Heart right ventricle (tissue), 16 donors: ENCODE data around the gene ALOX12B. TPM values are rescaled to one million over a fixed set of nuclear protein-coding genes. Genes with fewer than 3 reads are reported as not detected.

Source experiments
- ATAC-seq, 8 donors: fragments of 200-7000 bp; cut with Tn5 transposase; one replicate each; pipeline ENCODE4 v1.9.1; 2020; ENCODE audit warnings: mild to moderate bottlenecking in 8 of 8, moderate library complexity in 8 of 8, moderate number of reproducible peaks in 1 of 8
- DNase-seq, 2 donors: peaks; one replicate each; pipeline ENCODE4 v3.0.0-alpha.2; 2020
- H3K27ac ChIP-seq, 10 donors: fragments of 200-600 bp; sonication (generic) in 2 of 10; one replicate each; pipeline versions ENCODE4 v1.5.0 to v1.8.0; 2020 to 2022; ENCODE audit warnings: mild to moderate bottlenecking in 3 of 10
- H3K27me3 ChIP-seq, 7 donors: fragments of 200-600 bp; one replicate each; pipeline ENCODE4 v1.8.0; 2021 to 2022; ENCODE audit warnings: mild to moderate bottlenecking in 2 of 7
- H3K36me3 ChIP-seq, 9 donors: fragments of 200-600 bp; sonication (generic) in 1 of 9; one replicate each; pipeline versions ENCODE4 v1.5.0 to v1.8.0; 2020 to 2022; ENCODE audit warnings: mild to moderate bottlenecking in 2 of 9
- H3K4me1 ChIP-seq, 9 donors: fragments of 200-600 bp; sonication (generic) in 1 of 9; one replicate each; pipeline versions ENCODE4 v1.5.0 to v1.8.0; 2020 to 2022; ENCODE audit warnings: mild to moderate bottlenecking in 4 of 9
- H3K4me3 ChIP-seq, 10 donors: fragments of 200-600 bp; sonication (generic) in 2 of 10; one replicate each; pipeline versions ENCODE4 v1.5.0 to v1.8.0; 2020 to 2022; ENCODE audit warnings: mild to moderate bottlenecking in 7 of 10, moderate library complexity in 2 of 10
- H3K9me3 ChIP-seq, 11 donors: fragments of 200-600 bp in 10 of 11; sonication (generic) in 2 of 11; one replicate each; pipeline versions ENCODE4 v1.5.0 to v1.8.0; 2013 to 2022; ENCODE audit warnings: mild to moderate bottlenecking in 2 of 11, control low read depth in 1 of 11, moderate library complexity in 1 of 11
- WGBS, 2 donors: extraction: QIAGEN DNeasy Blood & Tissue Kit; methylation state at CpG; one replicate each; pipeline ENCODE4 v1.1.7; 2013; ENCODE audit warnings: inconsistent platforms in 1 of 2; 5-methylcytosine and 5-hydroxymethylcytosine counted together
- intact Hi-C, 10 donors: fragments of 100-400 bp; cut with DNase I; formaldehyde crosslinking; loops; one replicate each; pipeline versions ENCODE4 v1.11.1 to v1.14.2; 2022
- polyA plus RNA-seq, 2 donors: library from polyadenylated mRNA; stranded (reverse); fragments of 200-250 nt; gene quantifications; one replicate each; pipeline ENCODE4 v1.2.3, GENCODE V29; 2013
- total RNA-seq, 10 donors: library from RNA; stranded (reverse); fragmentation: NEBNext Ultra II Directional in 3 of 10; extraction: Animal tissue kit (Norgen Biotek cat#: 25700) in 3 of 10; gene quantifications; one replicate each; pipeline versions ENCODE4 v1.2.1 to v1.2.4, GENCODE V29; 2021 to 2023
- TF ChIP-seq, protein P1 (sequence below), 9 donors: fragments of 200-600 bp; sonication (generic) in 2 of 9; IDR thresholded peaks; one replicate each; pipeline versions ENCODE4 v1.5.0 to v1.8.0; 2021 to 2022; ENCODE audit warnings: antibody characterized with exemption in 9 of 9, mild to moderate bottlenecking in 5 of 9, moderate library complexity in 1 of 9
- donor health status: Arrhythmogenic right ventricular cardiomyopathy.
- donor health status: ischemic (EF 13 %, LVEDD 7.1; RV severe dilation, severe dysfunction).
- donor health status: healthy with polysubstance abuse.
- donor health status: DM: no; HTN: yes; CAD: no.
- donor health status: DM: no; HTN: no; CAD: no.
- donor health status: ischemic (EF 25% LVEDD 6.9; RV normal size, moderate dysfunction).
- donor health status: ischemic (EF 25% LVEDD 5.7; RV mildly dilated, moderate dysfunction).
- donor health status: healthy.
- donor health status: DM: yes; HTN: yes; CAD: no.
- donor health status: Ischemic cardiomyopathy.
- donor health status: ischemic (EF 35%, LVEDD 5.7; RV mildly dilated, moderate dysfunction).
- donor health status: nonischemic (EF 11% LVEDD 7.7; RV severe dilation, severe dysfunction).
- donor health status: DM: yes; HTN: yes; CAD: no.
- donor health status: PGD.
- donor health status: ischemic (EF 29% LVEDD 5.4; RV normal size, mild dysfunction).
- donor health status: nonischemic (EF 23%, LVEDD 6.1; RV moderate dilation, normal function).

ALOX12B gene
- total and polyA plus RNA-seq, 12 donors: not detected

DNA sequence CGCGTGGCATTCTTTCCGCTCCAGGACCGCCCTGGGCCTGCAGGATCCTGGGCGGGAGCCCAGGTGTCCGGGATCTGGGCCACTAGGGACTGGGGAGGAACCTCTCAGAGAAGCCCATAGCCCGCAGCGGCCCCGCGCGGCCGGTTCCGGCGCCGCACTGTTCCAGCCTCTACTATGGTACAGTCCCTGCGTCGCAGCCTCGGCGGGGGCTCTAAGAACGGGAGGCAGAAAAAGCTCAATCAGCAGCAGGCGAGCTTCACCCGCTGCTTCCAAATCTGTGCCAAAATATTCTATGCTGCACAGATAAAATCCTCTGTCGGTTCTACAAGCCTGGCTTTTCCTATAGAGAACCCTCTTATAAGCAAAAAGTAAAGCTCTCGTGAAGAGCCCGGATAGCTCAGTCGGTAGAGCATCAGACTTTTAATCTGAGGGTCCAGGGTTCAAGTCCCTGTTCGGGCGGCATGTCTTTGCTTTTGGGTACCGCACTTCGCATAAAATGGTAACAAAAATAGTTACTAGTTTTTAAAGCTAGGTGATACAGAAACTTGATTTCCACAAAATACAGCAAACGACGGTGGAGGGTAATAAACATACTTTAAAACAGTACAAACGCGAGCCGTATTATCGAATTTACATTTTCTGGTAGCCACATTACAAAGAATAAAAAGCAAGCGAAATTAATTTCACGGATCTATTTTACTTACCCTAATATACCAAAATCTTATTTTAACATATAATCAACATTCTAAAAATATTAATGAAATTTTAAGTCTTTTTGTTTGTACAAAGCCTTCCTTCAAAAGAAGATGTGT, 31.5 kb upstream of the ALOX12B start:
- H3K36me3 ChIP-seq: no peaks in the 10 kb centered on the region
- peaks cover 22 to 69% (median 55%) of the 10 kb centered on the region in 9 donors for H3K4me1 ChIP-seq
- peak overlapping the region; percentile 36 to 91 (median 64) for H3K4me3 ChIP-seq
- ATAC-seq (peak; percentile 75 to 89 (median 86)), DNase-seq (peak; percentile 89 to 91)
- WGBS, 2 donors: 1% methylated on average over 38 of the region's 38 CpGs
- no peaks in the 10 kb centered on the region for H3K9me3 ChIP-seq
- H3K27ac ChIP-seq: peak overlapping the region; percentile 33 to 85 (median 71)
- TF ChIP-seq, protein P1, sequence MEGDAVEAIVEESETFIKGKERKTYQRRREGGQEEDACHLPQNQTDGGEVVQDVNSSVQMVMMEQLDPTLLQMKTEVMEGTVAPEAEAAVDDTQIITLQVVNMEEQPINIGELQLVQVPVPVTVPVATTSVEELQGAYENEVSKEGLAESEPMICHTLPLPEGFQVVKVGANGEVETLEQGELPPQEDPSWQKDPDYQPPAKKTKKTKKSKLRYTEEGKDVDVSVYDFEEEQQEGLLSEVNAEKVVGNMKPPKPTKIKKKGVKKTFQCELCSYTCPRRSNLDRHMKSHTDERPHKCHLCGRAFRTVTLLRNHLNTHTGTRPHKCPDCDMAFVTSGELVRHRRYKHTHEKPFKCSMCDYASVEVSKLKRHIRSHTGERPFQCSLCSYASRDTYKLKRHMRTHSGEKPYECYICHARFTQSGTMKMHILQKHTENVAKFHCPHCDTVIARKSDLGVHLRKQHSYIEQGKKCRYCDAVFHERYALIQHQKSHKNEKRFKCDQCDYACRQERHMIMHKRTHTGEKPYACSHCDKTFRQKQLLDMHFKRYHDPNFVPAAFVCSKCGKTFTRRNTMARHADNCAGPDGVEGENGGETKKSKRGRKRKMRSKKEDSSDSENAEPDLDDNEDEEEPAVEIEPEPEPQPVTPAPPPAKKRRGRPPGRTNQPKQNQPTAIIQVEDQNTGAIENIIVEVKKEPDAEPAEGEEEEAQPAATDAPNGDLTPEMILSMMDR (IDR thresholded peaks at IDR 0.05): peak; percentile 74 to 97 (median 89)
- peaks cover 0 to 78% (median 42%) of the 10 kb centered on the region in 7 donors for H3K27me3 ChIP-seq
- intact Hi-C loops: loop anchor here in 6 of 10 donors (1.0 to 5.0 kb wide), 10 partner anchors 24 to 178 kb away; partner anchors contain the start of gene SLC25A35 (in 1 of the 6)

DNA sequence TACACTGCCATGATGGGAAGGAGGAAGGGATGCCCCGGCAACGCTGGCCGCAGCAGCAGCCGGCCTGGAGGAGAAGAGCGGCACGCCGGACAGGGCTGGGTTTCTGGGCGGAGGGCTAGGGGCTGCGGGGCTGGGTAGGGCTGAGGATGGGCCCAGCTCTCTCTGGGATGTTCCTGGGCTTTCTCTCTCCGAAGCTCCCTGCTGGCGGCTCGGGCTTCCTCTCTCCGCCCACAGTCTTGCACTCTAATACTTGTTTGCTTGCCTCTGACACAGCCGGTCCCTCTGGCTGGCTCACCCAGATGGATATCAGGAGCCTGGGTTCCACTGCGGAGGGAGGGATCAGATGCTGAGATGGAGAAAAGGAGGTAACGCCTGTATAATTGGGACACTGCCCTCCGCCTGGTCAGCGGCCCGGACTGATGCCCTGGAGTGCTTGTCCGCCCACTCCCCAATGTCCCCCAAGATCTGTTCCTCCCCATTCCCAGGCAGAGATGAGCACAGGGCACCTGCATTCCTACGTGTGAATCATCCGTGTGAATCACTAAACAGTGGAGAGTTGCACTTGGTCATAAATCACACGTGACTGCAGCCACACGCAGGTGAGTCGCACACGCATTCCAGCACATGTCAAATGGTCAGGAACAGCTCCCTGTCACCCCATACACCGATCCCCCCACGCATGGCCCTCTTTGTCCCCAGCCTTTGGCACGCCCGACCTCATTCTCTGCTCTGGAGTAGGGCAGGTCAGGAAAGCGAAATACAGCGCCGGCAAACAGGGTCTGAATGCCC, 30.7 kb upstream of the ALOX12B start, which contains the start of gene ALOXE3:
TSS of gene ALOXE3 (minus strand) at position 535 of the 789 bp plus-strand sequence. CDS start at position 11, 524 bp downstream.
- TF ChIP-seq, protein P1 (IDR thresholded peaks at IDR 0.05): no peak
- Histone ChIP-seq H3K27me3 (peaks cover 0 to 78% (median 42%) of the 10 kb centered on the region in 7 donors), H3K4me1 (peaks cover 18 to 61% (median 47%) of the 10 kb centered on the region in 9 donors)

DNA sequence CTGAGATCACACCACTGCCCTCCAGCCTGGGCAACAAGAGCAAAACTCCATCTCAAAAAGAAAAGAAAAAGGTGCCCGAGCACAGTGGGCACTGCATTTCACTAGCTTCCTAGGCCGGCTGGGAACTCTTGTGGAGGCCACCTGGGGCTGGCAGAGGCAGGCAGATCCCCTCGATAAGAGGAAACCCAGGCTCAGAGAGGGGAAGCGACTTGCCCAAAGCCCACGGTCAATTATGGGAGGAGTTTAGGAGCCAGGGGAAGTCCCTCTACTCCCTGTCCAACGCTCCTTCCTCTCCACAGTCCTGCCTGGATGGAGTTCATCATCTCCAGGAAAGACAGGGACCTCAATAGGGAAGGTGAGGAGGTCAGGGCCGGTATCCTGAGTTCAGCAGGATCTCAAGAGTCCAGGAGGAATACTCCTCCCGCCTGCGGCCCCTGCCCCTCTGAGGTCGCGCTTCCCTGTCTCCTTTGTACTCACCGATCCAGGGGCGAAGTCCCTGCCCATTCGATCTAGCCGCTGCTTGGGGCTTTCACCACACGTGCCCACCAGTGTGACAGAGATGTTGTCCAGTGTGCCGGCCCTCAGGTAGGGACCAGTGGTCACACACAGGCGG, 30.0 kb upstream of the ALOX12B start:
- peaks cover 14 to 54% (median 40%) of the 10 kb centered on the region in 9 donors for H3K4me1 ChIP-seq
- no peaks in the 10 kb centered on the region for H3K36me3 ChIP-seq
- intact Hi-C loops: loop anchor here in 3 of 10 donors (5.0 kb wide), 3 partner anchors 40 to 180 kb away; partner anchors contain the start of gene SLC25A35 (in 1 of the 3)
- DNase-seq (peak in 1 of 2 donors; percentile 14), ATAC-seq (no peak)
- H3K4me3 ChIP-seq: peak overlapping the region in 9 of 10 donors; percentile 36 to 91 (median 65)
- 8 to 10% methylated on average over 18 of the region's 18 CpGs for WGBS, 2 donors
- peaks cover 0 to 78% (median 48%) of the 10 kb centered on the region in 7 donors for H3K27me3 ChIP-seq
- no peak overlapping the region for H3K27ac ChIP-seq
- TF ChIP-seq, protein P1 (IDR thresholded peaks at IDR 0.05): no peak
- H3K9me3 ChIP-seq: no peaks in the 10 kb centered on the region

More for the DNA sequence above, 30.7 kb upstream of the ALOX12B start, which contains the start of gene ALOXE3:
- peak in 2 of 8 donors; percentile 0 to 1 for ATAC-seq
- Histone ChIP-seq H3K9me3 (no peaks in the 10 kb centered on the region), H3K4me3 (peak within 1 kb of the TSS; percentile 36 to 91 (median 64)), H3K36me3 (no peaks in the 10 kb centered on the region), H3K27ac (peak within 1 kb of the TSS; percentile 33 to 85 (median 71))
- DNase-seq: peak in 1 of 2 donors; percentile 28
- intact Hi-C loops: loop anchor here in 4 of 10 donors (2.0 to 5.0 kb wide), 7 partner anchors 23 to 179 kb away; partner anchors contain the start of gene SLC25A35 (in 1 of the 4)
- 0 to 1% methylated on average over 32 to 33 of the region's 33 CpGs for WGBS, 2 donors
